ELF-1 (cell line): ENCODE measurements around the gene PCYT1B.

Experiments
- DNase-seq: peaks from one replicate; pipeline ENCODE4 v3.0.0-alpha.2; 2016; ENCODE audit warnings: low read depth, low spot score

Gene PCYT1B

GRCh38 chrX:24526616-24527015 is 120.5 kb downstream of the PCYT1B start:
- no peak for DNase-seq

GRCh38 chrX:24525455-24525854 is 121.7 kb downstream of the PCYT1B start:
- DNase-seq = no peak

GRCh38 chrX:24520472-24520871 is 126.7 kb downstream of the PCYT1B start:
- no peak for DNase-seq

GRCh38 chrX:24515447-24515846 is 131.7 kb downstream of the PCYT1B start:
- DNase-seq = no peak

- DNase-seq = no peak
Measured at GRCh38 chrX:24513416-24513815, 133.7 kb downstream of the PCYT1B start.

GRCh38 chrX:24508375-24508774 is 138.8 kb downstream of the PCYT1B start:
- no peak for DNase-seq
